Liver (tissue), 9 donors: ENCODE data around the gene KNDC1. TPM values are rescaled to one million over a fixed set of nuclear protein-coding genes. Genes with fewer than 3 reads are reported as not detected.

ENCODE experiments used
- DNase-seq: peaks from one replicate; pipeline ENCODE4 v3.0.0-alpha.2; 2017; ENCODE audit warnings: low spot score
- H3K27ac ChIP-seq, 2 donors: one replicate each; pipeline ENCODE4 v1.7.0; 2013; ENCODE audit warnings: inconsistent platforms in 2 of 2, low read length in 2 of 2, control low read depth in 1 of 2, low read depth in 1 of 2, mild to moderate bottlenecking in 1 of 2
- H3K27me3 ChIP-seq, 4 donors: one replicate each; pipeline versions ENCODE4 v1.6.1 to v1.7.0; 2013; ENCODE audit warnings: low read length in 3 of 4, inconsistent platforms in 1 of 4, mild to moderate bottlenecking in 1 of 4, moderate library complexity in 1 of 4; ENCODE audit not compliant: control insufficient read depth in 4 of 4, insufficient read depth in 4 of 4
- H3K36me3 ChIP-seq, 4 donors: one replicate each; pipeline versions ENCODE4 v1.6.1 to v1.7.0; 2013; ENCODE audit warnings: low read length in 3 of 4, mild to moderate bottlenecking in 3 of 4, low read depth in 1 of 4, moderate library complexity in 1 of 4; ENCODE audit not compliant: control insufficient read depth in 4 of 4, insufficient read depth in 3 of 4
- H3K4me1 ChIP-seq, 4 donors: one replicate each; pipeline versions ENCODE4 v1.6.1 to v1.7.0; 2013; ENCODE audit warnings: low read length in 3 of 4, mild to moderate bottlenecking in 3 of 4, moderate library complexity in 1 of 4; ENCODE audit not compliant: control insufficient read depth in 4 of 4, insufficient read depth in 4 of 4
- H3K4me3 ChIP-seq, 3 donors: one replicate each; pipeline versions ENCODE4 v1.6.1 to v1.7.0; 2013; ENCODE audit warnings: low read length in 3 of 3, control low read depth in 1 of 3, low read depth in 1 of 3, mild to moderate bottlenecking in 1 of 3
- H3K9ac ChIP-seq, 2 donors: one replicate each; pipeline ENCODE4 v1.7.0; 2013; ENCODE audit warnings: low read length in 2 of 2, mild to moderate bottlenecking in 2 of 2, moderate library complexity in 2 of 2, control low read depth in 1 of 2, low read depth in 1 of 2
- H3K9me3 ChIP-seq, 4 donors: one replicate each; pipeline versions ENCODE4 v1.6.1 to v1.7.0; 2013; ENCODE audit warnings: low read length in 3 of 4; ENCODE audit not compliant: control insufficient read depth in 4 of 4
- ATF3 ChIP-seq: IDR thresholded peaks from 2 replicates; pipeline ENCODE4 v1.6.1; 2016; ENCODE audit warnings: antibody characterized with exemption
- CTCF ChIP-seq: fragments of 150-350 bp; IDR thresholded peaks from 2 replicates; pipeline ENCODE4 v1.5.1; 2017; ENCODE audit warnings: improper control_type of control experiment, low read depth, low read length; ENCODE audit not compliant: missing input control
- EGR1 ChIP-seq, 2 donors: IDR thresholded peaks; 2 replicates each; pipeline ENCODE4 v1.6.1; 2016 to 2018; ENCODE audit warnings: antibody characterized with exemption in 2 of 2, low read depth in 2 of 2
- FOXA1 ChIP-seq: IDR thresholded peaks from 2 replicates; pipeline ENCODE4 v1.6.1; 2016; ENCODE audit warnings: antibody characterized with exemption
- FOXA2 ChIP-seq: IDR thresholded peaks from 2 replicates; pipeline ENCODE4 v1.6.1; 2016; ENCODE audit warnings: antibody characterized with exemption
- JUND ChIP-seq, 2 donors: IDR thresholded peaks; 2 replicates each; pipeline ENCODE4 v1.6.1; 2016; ENCODE audit warnings: antibody characterized with exemption in 2 of 2
- MAX ChIP-seq: IDR thresholded peaks from 2 replicates; pipeline ENCODE4 v1.6.1; 2016; ENCODE audit warnings: antibody characterized with exemption
- NR2F2 ChIP-seq: IDR thresholded peaks from 2 replicates; pipeline ENCODE4 v1.6.1; 2016; ENCODE audit warnings: antibody characterized with exemption
- RXRA ChIP-seq, 2 donors: IDR thresholded peaks; 2 replicates each; pipeline ENCODE4 v1.6.1; 2017 to 2018; ENCODE audit warnings: antibody characterized with exemption in 2 of 2, mild to moderate bottlenecking in 1 of 2
- SP1 ChIP-seq: IDR thresholded peaks from 2 replicates; pipeline ENCODE4 v1.6.1; 2018; ENCODE audit warnings: antibody characterized with exemption, mild to moderate bottlenecking
- YY1 ChIP-seq: IDR thresholded peaks from 2 replicates; pipeline ENCODE4 v1.6.1; 2016; ENCODE audit warnings: antibody characterized with exemption, mild to moderate bottlenecking
- WGBS: extraction: QIAGEN DNeasy Blood & Tissue Kit; methylation state at CpG from one replicate; pipeline ENCODE4 v1.1.7; 2013; 5-methylcytosine and 5-hydroxymethylcytosine counted together
- polyA plus RNA-seq, 2 donors: library from polyadenylated mRNA; stranded (reverse) in 1 of 2; unstranded in 1 of 2; fragments of 200-250 nt in 1 of 2; fragments of >200 nt in 1 of 2; fragmentation: Nextera tagmentation in 1 of 2; extraction: Ambion mirVana in 1 of 2; gene quantifications; one replicate each; pipeline versions ENCODE4 v1.2.1 to v1.2.3, GENCODE V29; 2013 to 2015
- total RNA-seq, 2 donors: library from RNA; depleted of rRNA; stranded (reverse); fragments of >200 nt; gene quantifications; one replicate each; pipeline ENCODE4 v1.2.3, GENCODE V29; 2014
- TF ChIP-seq, protein P1 (sequence below): IDR thresholded peaks from 2 replicates; pipeline ENCODE4 v1.6.1; 2016; ENCODE audit warnings: antibody characterized with exemption, mild to moderate bottlenecking
- donor health status: healthy.
- donor health status: healthy.
- donor health status: healthy.
- donor health status: healthy.
- donor health status: healthy.

Gene KNDC1
- total and polyA plus RNA-seq, 4 donors, result 0.53 to 12.9 (median 4.3) TPM

- H3K9ac ChIP-seq, result no peak overlapping the region
- no peak for DNase-seq
- WGBS, result 94% methylated on average over 25 of the region's 25 CpGs
- no peak overlapping the region for H3K27ac ChIP-seq
- no peaks in the 10 kb centered on the region for H3K9me3 ChIP-seq
- H3K27me3 ChIP-seq, result no peaks in the 10 kb centered on the region
- H3K36me3 ChIP-seq, result peaks cover 7 to 25% (median 7%) of the 10 kb centered on the region in 4 donors
- H3K4me3 ChIP-seq, result no peak overlapping the region
- no peak for TF ChIP-seq SP1
- no peak for TF ChIP-seq FOXA2
- no peak for TF ChIP-seq ATF3
- no peak for TF ChIP-seq EGR1 (IDR thresholded peaks at IDR 0.05; ENCODE audit: low read depth in 2 of 2)
- H3K4me1 ChIP-seq, result peaks cover 8 to 10% (median 8%) of the 10 kb centered on the region in 4 donors
These were observed 113.0 kb downstream of the KNDC1 start for GRCh38 chr10:133272964-133273420.

GRCh38 chr10:133273534-133274143, 113.6 kb downstream of the KNDC1 start:
- no peak for DNase-seq
- Histone ChIP-seq H3K36me3 (peaks cover 5 to 23% (median 7%) of the 10 kb centered on the region in 4 donors), H3K27me3 (no peaks in the 10 kb centered on the region), H3K27ac (no peak overlapping the region), H3K4me3 (no peak overlapping the region), H3K9ac (no peak overlapping the region), H3K9me3 (no peaks in the 10 kb centered on the region), H3K4me1 (peaks cover 10 to 17% (median 14%) of the 10 kb centered on the region in 4 donors)
- no peak for TF ChIP-seq JUND (IDR thresholded peaks at IDR 0.05)
- no peak for TF ChIP-seq YY1
- TF ChIP-seq EGR1 (IDR thresholded peaks at IDR 0.05; ENCODE audit: low read depth in 2 of 2), result no peak
- no peak for TF ChIP-seq NR2F2
- TF ChIP-seq FOXA2, result no peak
- no peak for TF ChIP-seq MAX
- TF ChIP-seq, protein P1, sequence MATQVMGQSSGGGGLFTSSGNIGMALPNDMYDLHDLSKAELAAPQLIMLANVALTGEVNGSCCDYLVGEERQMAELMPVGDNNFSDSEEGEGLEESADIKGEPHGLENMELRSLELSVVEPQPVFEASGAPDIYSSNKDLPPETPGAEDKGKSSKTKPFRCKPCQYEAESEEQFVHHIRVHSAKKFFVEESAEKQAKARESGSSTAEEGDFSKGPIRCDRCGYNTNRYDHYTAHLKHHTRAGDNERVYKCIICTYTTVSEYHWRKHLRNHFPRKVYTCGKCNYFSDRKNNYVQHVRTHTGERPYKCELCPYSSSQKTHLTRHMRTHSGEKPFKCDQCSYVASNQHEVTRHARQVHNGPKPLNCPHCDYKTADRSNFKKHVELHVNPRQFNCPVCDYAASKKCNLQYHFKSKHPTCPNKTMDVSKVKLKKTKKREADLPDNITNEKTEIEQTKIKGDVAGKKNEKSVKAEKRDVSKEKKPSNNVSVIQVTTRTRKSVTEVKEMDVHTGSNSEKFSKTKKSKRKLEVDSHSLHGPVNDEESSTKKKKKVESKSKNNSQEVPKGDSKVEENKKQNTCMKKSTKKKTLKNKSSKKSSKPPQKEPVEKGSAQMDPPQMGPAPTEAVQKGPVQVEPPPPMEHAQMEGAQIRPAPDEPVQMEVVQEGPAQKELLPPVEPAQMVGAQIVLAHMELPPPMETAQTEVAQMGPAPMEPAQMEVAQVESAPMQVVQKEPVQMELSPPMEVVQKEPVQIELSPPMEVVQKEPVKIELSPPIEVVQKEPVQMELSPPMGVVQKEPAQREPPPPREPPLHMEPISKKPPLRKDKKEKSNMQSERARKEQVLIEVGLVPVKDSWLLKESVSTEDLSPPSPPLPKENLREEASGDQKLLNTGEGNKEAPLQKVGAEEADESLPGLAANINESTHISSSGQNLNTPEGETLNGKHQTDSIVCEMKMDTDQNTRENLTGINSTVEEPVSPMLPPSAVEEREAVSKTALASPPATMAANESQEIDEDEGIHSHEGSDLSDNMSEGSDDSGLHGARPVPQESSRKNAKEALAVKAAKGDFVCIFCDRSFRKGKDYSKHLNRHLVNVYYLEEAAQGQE, result no peak
- no peak for TF ChIP-seq FOXA1
- no peak for TF ChIP-seq RXRA (IDR thresholded peaks at IDR 0.05)
- TF ChIP-seq SP1, result no peak
- no peak for TF ChIP-seq CTCF
- 86% methylated on average over 28 of the region's 28 CpGs for WGBS
